GM12891 (cell line): ENCODE results near the gene STRADB.

ENCODE experiments used
- PAX5 ChIP-seq: IDR thresholded peaks from 2 replicates; pipeline ENCODE4 v1.6.1; 2011; ENCODE audit warnings: low read length, moderate library complexity, mild to moderate bottlenecking; ENCODE audit not compliant: insufficient read depth, severe bottlenecking
- POLR2A ChIP-seq: IDR thresholded peaks from 2 replicates; pipeline ENCODE4 v1.6.1; 2011; ENCODE audit warnings: low read depth, low read length, control low read depth
- POLR2AphosphoS5 ChIP-seq: IDR thresholded peaks from 2 replicates; pipeline ENCODE4 v1.6.1; 2011; ENCODE audit warnings: low read depth, low read length, control low read depth
- POU2F2 ChIP-seq: IDR thresholded peaks from 2 replicates; pipeline ENCODE4 v1.6.1; 2011; ENCODE audit warnings: low read depth, mild to moderate bottlenecking, control low read depth, low read length, moderate library complexity
- SPI1 ChIP-seq: IDR thresholded peaks from 2 replicates; pipeline ENCODE4 v1.6.1; 2011; ENCODE audit warnings: low read depth, low read length, control low read depth
- TAF1 ChIP-seq: IDR thresholded peaks from 2 replicates; pipeline ENCODE4 v1.6.1; 2011; ENCODE audit warnings: low read depth, low read length, control low read depth

- TF ChIP-seq POLR2AphosphoS5 (no peak), POLR2A (no peak), TAF1 (no peak), SPI1 (no peak), POU2F2 (no peak), PAX5 (no peak)
These were observed 46.8 kb upstream of the STRADB start for GRCh38 chr2:201404699-201405280.
